Sigmoid colon (tissue), 7 donors: ENCODE measurements around the gene LRRC70. TPM values are rescaled to one million over a fixed set of nuclear protein-coding genes. Genes with fewer than 3 reads are reported as not detected.

Experiments used
- DNase-seq: peaks from one replicate; pipeline ENCODE4 v3.0.0-alpha.2; 2019
- H3K27ac ChIP-seq, 4 donors: fragments of 200-600 bp; sonication (generic); one replicate each; pipeline ENCODE4 v1.5.1; 2016 to 2019; ENCODE audit warnings: mild to moderate bottlenecking in 1 of 4
- H3K27me3 ChIP-seq, 3 donors: fragments of 200-600 bp; sonication (generic); one replicate each; pipeline ENCODE4 v1.5.1; 2019; ENCODE audit warnings: mild to moderate bottlenecking in 1 of 3
- H3K36me3 ChIP-seq, 4 donors: fragments of 200-600 bp; sonication (generic); one replicate each; pipeline ENCODE4 v1.5.1; 2016 to 2019
- H3K4me1 ChIP-seq, 4 donors: fragments of 200-600 bp; sonication (generic); one replicate each; pipeline ENCODE4 v1.5.1; 2017 to 2019
- H3K4me3 ChIP-seq, 4 donors: fragments of 200-600 bp; sonication (generic); one replicate each; pipeline ENCODE4 v1.5.1; 2017 to 2019; ENCODE audit warnings: mild to moderate bottlenecking in 2 of 4, moderate library complexity in 1 of 4
- H3K9me3 ChIP-seq, 4 donors: fragments of 200-600 bp in 3 of 4; sonication (generic) in 3 of 4; one replicate each; pipeline versions ENCODE4 v1.5.1 to v1.6.1; 2013 to 2019
- CTCF ChIP-seq, 4 experiments: fragments of 450-650 bp in 3 of 4; fragments of 200-600 bp in 1 of 4; IDR thresholded peaks; one replicate each; pipeline ENCODE4 v1.5.1; 2016 to 2019; ENCODE audit warnings: antibody characterized with exemption in 4 of 4, mild to moderate bottlenecking in 3 of 4, moderate library complexity in 2 of 4
- EP300 ChIP-seq, 4 donors: sonication (generic); formaldehyde crosslinking; IDR thresholded peaks; one replicate each; pipeline ENCODE4 v1.6.1; 2017; ENCODE audit warnings: antibody characterized with exemption in 4 of 4
- POLR2A ChIP-seq, 2 donors: fragments of 450-650 bp; IDR thresholded peaks; one replicate each; pipeline ENCODE4 v1.6.1; 2016; ENCODE audit warnings: antibody characterized with exemption in 2 of 2, mild to moderate bottlenecking in 2 of 2, moderate library complexity in 2 of 2
- POLR2AphosphoS5 ChIP-seq, 4 donors: sonication (generic); formaldehyde crosslinking; IDR thresholded peaks; one replicate each; pipeline ENCODE4 v1.6.1; 2017; ENCODE audit warnings: antibody characterized with exemption in 4 of 4
- WGBS, 2 donors: extraction: QIAGEN DNeasy Blood & Tissue Kit; methylation state at CpG; one replicate each; pipeline ENCODE4 v1.1.7; 2013; 5-methylcytosine and 5-hydroxymethylcytosine counted together
- intact Hi-C: fragments of 100-400 bp; cut with DNase I; formaldehyde crosslinking; loops from one replicate; pipeline ENCODE4 v1.15.1; 2023
- polyA plus RNA-seq, 3 donors: library from polyadenylated mRNA; stranded (reverse); fragments of 200-250 nt; gene quantifications; one replicate each; pipeline ENCODE4 v1.2.3, GENCODE V29; 2013
- total RNA-seq, 4 donors: library from RNA; depleted of rRNA; stranded (reverse); fragments of >200 nt; gene quantifications; one replicate each; pipeline ENCODE4 v1.1.0, GENCODE V29; 2016
- donor health status: healthy with polysubstance abuse.
- donor health status: Bipolar disorder and iron deficiency.
- donor health status: healthy.

Gene LRRC70
- total and polyA plus RNA-seq, 7 donors, result 1.5 to 4.5 (median 3.0) TPM; not detected in 1

- Histone ChIP-seq H3K36me3 (peaks cover 0 to 5% (median 0%) of the 10 kb centered on the region in 4 donors), H3K4me1 (no peaks in the 10 kb centered on the region), H3K9me3 (no peaks in the 10 kb centered on the region), H3K27ac (no peak overlapping the region), H3K4me3 (no peak overlapping the region), H3K27me3 (no peaks in the 10 kb centered on the region)
- no peak for DNase-seq
- TF ChIP-seq POLR2A (IDR thresholded peaks at IDR 0.05) (no peak), EP300 (IDR thresholded peaks at IDR 0.05) (no peak), POLR2AphosphoS5 (IDR thresholded peaks at IDR 0.05) (no peak), CTCF (IDR thresholded peaks at IDR 0.05) (no peak)
- intact Hi-C loops, result no loop called here
- WGBS, 2 donors, result 91 to 94% methylated on average over 4 of the region's 4 CpGs
Observed at GRCh38 chr5:62576570-62577170, 1.9 kb upstream of the LRRC70 start.

- H3K27ac ChIP-seq, result no peak overlapping the region
- TF ChIP-seq CTCF (IDR thresholded peaks at IDR 0.05) (no peak), EP300 (IDR thresholded peaks at IDR 0.05) (no peak), POLR2AphosphoS5 (IDR thresholded peaks at IDR 0.05) (no peak), POLR2A (IDR thresholded peaks at IDR 0.05) (no peak)
- peaks cover 0 to 5% (median 0%) of the 10 kb centered on the region in 4 donors for H3K36me3 ChIP-seq
- no peaks in the 10 kb centered on the region for H3K9me3 ChIP-seq
- no peaks in the 10 kb centered on the region for H3K27me3 ChIP-seq
- intact Hi-C loops, result no loop called here
- H3K4me3 ChIP-seq, result no peak overlapping the region
- DNase-seq, result no peak
- 93 to 96% methylated on average over 1 of the region's 1 CpG for WGBS, 2 donors
- no peaks in the 10 kb centered on the region for H3K4me1 ChIP-seq
Observed at GRCh38 chr5:62577488-62577887, 1.1 kb upstream of the LRRC70 start.

- TF ChIP-seq EP300 (IDR thresholded peaks at IDR 0.05), result no peak
- TF ChIP-seq POLR2AphosphoS5 (IDR thresholded peaks at IDR 0.05), result no peak
- TF ChIP-seq POLR2A (IDR thresholded peaks at IDR 0.05), result no peak
- TF ChIP-seq CTCF (IDR thresholded peaks at IDR 0.05), result no peak
- Histone ChIP-seq H3K4me1 (no peaks in the 10 kb centered on the region), H3K36me3 (peaks cover 0 to 5% (median 0%) of the 10 kb centered on the region in 4 donors), H3K9me3 (no peaks in the 10 kb centered on the region), H3K27ac (no peak overlapping the region), H3K27me3 (no peaks in the 10 kb centered on the region), H3K4me3 (no peak overlapping the region)
- 69 to 93% methylated on average over 5 of the region's 5 CpGs for WGBS, 2 donors
- intact Hi-C loops, result no loop called here
- no peak for DNase-seq
Observed at GRCh38 chr5:62579761-62580160, 1.1 kb downstream of the LRRC70 start.

GRCh38 chr5:62581836-62582597 lies 3.4 kb downstream of the LRRC70 start:
- intact Hi-C loops, result no loop called here
- peaks cover 0 to 5% (median 0%) of the 10 kb centered on the region in 4 donors for H3K36me3 ChIP-seq
- no peaks in the 10 kb centered on the region for H3K27me3 ChIP-seq
- TF ChIP-seq CTCF (IDR thresholded peaks at IDR 0.05), result no peak
- no peak for TF ChIP-seq EP300 (IDR thresholded peaks at IDR 0.05)
- TF ChIP-seq POLR2A (IDR thresholded peaks at IDR 0.05), result no peak
- no peak for TF ChIP-seq POLR2AphosphoS5 (IDR thresholded peaks at IDR 0.05)
- no peak for DNase-seq
- H3K4me1 ChIP-seq, result no peaks in the 10 kb centered on the region
- no peaks in the 10 kb centered on the region for H3K9me3 ChIP-seq
- H3K4me3 ChIP-seq, result no peak overlapping the region
- 67 to 93% methylated on average over 8 of the region's 8 CpGs for WGBS, 2 donors
- no peak overlapping the region for H3K27ac ChIP-seq
